HCT116 (cell line): ENCODE results near the gene IER5L.

Source experiments
- CTCF ChIP-seq, 3 experiments: fragments of 200-600 bp in 1 of 3; sonication (generic) in 1 of 3; IDR thresholded peaks in 2 of 3; conservative IDR thresholded peaks in 1 of 3; 2 replicates each; pipeline ENCODE4 v1.5.1; 2012 to 2017; ENCODE audit warnings: low read depth in 2 of 3, low read length in 2 of 3, antibody characterized with exemption in 1 of 3, borderline replicate concordance in 1 of 3, control low read depth in 1 of 3, mild to moderate bottlenecking in 1 of 3, mixed read lengths in 1 of 3, mixed run types in 1 of 3, moderate library complexity in 1 of 3; ENCODE audit not compliant: insufficient read depth in 1 of 3
- ELF1 ChIP-seq: IDR thresholded peaks from 2 replicates; pipeline ENCODE4 v1.6.1; 2012; ENCODE audit warnings: low read depth, borderline replicate concordance
- FOSL1 ChIP-seq: IDR thresholded peaks from 2 replicates; pipeline ENCODE4 v1.6.1; 2012; ENCODE audit warnings: low read depth
- JUND ChIP-seq: IDR thresholded peaks from 2 replicates; pipeline ENCODE4 v1.6.1; 2012
- POLR2AphosphoS5 ChIP-seq: IDR thresholded peaks from 2 replicates; pipeline ENCODE4 v1.6.1; 2011; ENCODE audit warnings: mild to moderate bottlenecking, low read depth, low read length, moderate library complexity
- RAD21 ChIP-seq: IDR thresholded peaks from 2 replicates; pipeline ENCODE4 v1.6.1; 2012; ENCODE audit warnings: low read depth, mild to moderate bottlenecking
- YY1 ChIP-seq: IDR thresholded peaks from 2 replicates; pipeline ENCODE4 v1.6.1; 2011; ENCODE audit warnings: low read length, low read depth, moderate library complexity, mild to moderate bottlenecking; ENCODE audit not compliant: insufficient replicate concordance; ENCODE audit errors: extremely low read depth
- ZBTB33 ChIP-seq: IDR thresholded peaks from 2 replicates; pipeline ENCODE4 v1.6.1; 2011; ENCODE audit warnings: mild to moderate bottlenecking, low read length, moderate library complexity; ENCODE audit not compliant: insufficient replicate concordance; ENCODE audit errors: extremely low read depth
- ZNF274 ChIP-seq: fragments of 200-500 bp; sonication (Bioruptor generic); IDR thresholded peaks from 2 replicates; pipeline ENCODE4 v1.6.1; 2014; ENCODE audit warnings: mild to moderate bottlenecking, low read depth, low read length, inconsistent platforms

GRCh38 chr9:129200255-129200654 is 22.2 kb upstream of the IER5L start:
- no peak for TF ChIP-seq CTCF (IDR thresholded peaks at IDR 0.05 in 2 of 3, conservative IDR thresholded peaks at IDR 0.05 in 1 of 3; ENCODE audit: borderline replicate concordance in 1 of 3, insufficient read depth in 1 of 3, low read depth in 2 of 3, low read length in 2 of 3)
- no peak for TF ChIP-seq YY1
- no peak for TF ChIP-seq ELF1
- TF ChIP-seq FOSL1: no peak
- TF ChIP-seq ZNF274: no peak
- no peak for TF ChIP-seq JUND
- no peak for TF ChIP-seq RAD21
- TF ChIP-seq POLR2AphosphoS5: no peak
- TF ChIP-seq ZBTB33: no peak
